Large intestine (tissue), 3 donors: ENCODE data around the gene CKS1B. TPM values are rescaled to one million over a fixed set of nuclear protein-coding genes. Genes with fewer than 3 reads are reported as not detected.
A peak's percentile ranks its signal among the peaks of the same experiment; 100 is the strongest.

Source experiments
- DNase-seq, 2 donors: peaks; one replicate each; pipeline versions ENCODE4 v3.0.0 to v3.0.0-alpha.2; 2013
- H3K27ac ChIP-seq: one replicate; pipeline ENCODE4 v1.5.1; 2013; ENCODE audit warnings: low read length
- H3K27me3 ChIP-seq: 2 replicates; pipeline ENCODE4 v1.6.1; 2013; ENCODE audit warnings: low read length; ENCODE audit not compliant: control insufficient read depth, insufficient read depth
- H3K36me3 ChIP-seq: 2 replicates; pipeline ENCODE4 v1.6.1; 2013; ENCODE audit warnings: low read length; ENCODE audit not compliant: control insufficient read depth, insufficient read depth
- H3K4me1 ChIP-seq: one replicate; pipeline ENCODE4 v1.6.1; 2013; ENCODE audit warnings: low read length; ENCODE audit not compliant: control insufficient read depth, insufficient read depth
- H3K4me3 ChIP-seq: one replicate; pipeline ENCODE4 v1.5.1; 2013; ENCODE audit warnings: low read length
- H3K9me3 ChIP-seq: one replicate; pipeline ENCODE4 v1.6.1; 2013; ENCODE audit warnings: mild to moderate bottlenecking, low read depth, low read length, moderate library complexity; ENCODE audit not compliant: control insufficient read depth
- WGBS: methylation state at CpG from one replicate; pipeline ENCODE4 v1.1.5; 2013; ENCODE audit warnings: low lambda C conversion rate; ENCODE audit not compliant: insufficient coverage; 5-methylcytosine and 5-hydroxymethylcytosine counted together
- polyA plus RNA-seq: library from polyadenylated mRNA; unstranded; fragments of 120-200 nt; gene quantifications from one replicate; pipeline ENCODE4 v1.2.1, GENCODE V29; 2013

CKS1B gene
- polyA plus RNA-seq, 1 donor, result 65.6 TPM

GRCh38 chr1:154963643-154964042 is 10.8 kb upstream of the CKS1B start:
- no peaks in the 10 kb centered on the region for H3K27me3 ChIP-seq
- H3K4me3 ChIP-seq, result no peak overlapping the region
- 20% methylated on average over 1 of the region's 8 CpGs for WGBS
- peaks cover 16% of the 10 kb centered on the region for H3K4me1 ChIP-seq
- peaks cover 68% of the 10 kb centered on the region for H3K36me3 ChIP-seq
- DNase-seq, result no peak
- no peak overlapping the region for H3K27ac ChIP-seq
- peaks cover 2% of the 10 kb centered on the region for H3K9me3 ChIP-seq

DNA sequence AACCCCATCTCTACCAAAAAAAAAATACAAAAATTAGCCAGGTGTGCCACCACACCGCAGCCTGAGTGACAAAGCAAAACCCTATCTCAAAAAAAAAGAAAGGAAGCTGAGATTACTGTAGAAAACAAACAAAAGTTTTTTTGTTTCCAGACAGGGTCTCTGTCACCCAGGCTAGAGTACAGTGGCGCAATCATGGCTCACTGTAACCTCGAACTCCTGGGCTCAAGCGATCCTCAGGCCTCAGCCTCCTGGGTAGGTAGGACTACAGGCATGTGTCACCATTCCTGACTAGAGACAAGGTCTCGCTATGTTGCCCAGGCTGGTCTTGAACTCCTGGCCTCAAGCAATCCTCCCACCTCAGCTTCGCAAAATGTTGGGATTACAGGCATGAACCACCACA is 10.1 kb upstream of the CKS1B start:
- peaks cover 68% of the 10 kb centered on the region for H3K36me3 ChIP-seq
- no peak for DNase-seq

DNA sequence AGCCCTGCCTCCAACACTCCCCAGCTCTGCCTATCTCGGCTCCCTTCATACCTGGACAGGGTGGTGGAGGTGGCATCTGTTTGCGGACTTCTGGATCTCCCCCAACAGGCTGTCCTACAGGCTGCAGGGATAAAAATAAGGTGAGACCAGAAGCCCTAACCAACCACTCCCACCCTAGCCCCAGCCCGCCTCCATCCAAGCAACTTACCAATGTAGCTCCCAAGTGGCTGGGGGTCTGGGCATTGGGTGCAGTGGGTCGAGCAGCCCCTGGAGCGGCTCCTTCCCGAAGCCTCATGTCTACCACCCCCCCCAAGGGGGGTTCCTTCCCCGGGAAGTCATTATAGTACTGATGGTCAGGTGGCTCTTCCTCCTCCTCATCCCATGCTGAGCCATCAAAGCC is 8.4 kb upstream of the CKS1B start:
- H3K4me3 ChIP-seq, result no peak overlapping the region
- no CpG with 5 or more reads among the region's 7 CpGs for WGBS
- H3K27me3 ChIP-seq, result no peaks in the 10 kb centered on the region
- no peak for DNase-seq
- H3K4me1 ChIP-seq, result peaks cover 23% of the 10 kb centered on the region
- peaks cover 2% of the 10 kb centered on the region for H3K9me3 ChIP-seq
- no peak overlapping the region for H3K27ac ChIP-seq
- H3K36me3 ChIP-seq, result peaks cover 69% of the 10 kb centered on the region

More for the DNA sequence above, 10.1 kb upstream of the CKS1B start:
- 100% methylated on average over 1 of the region's 6 CpGs for WGBS
- H3K9me3 ChIP-seq, result peaks cover 2% of the 10 kb centered on the region
- peaks cover 16% of the 10 kb centered on the region for H3K4me1 ChIP-seq
- H3K4me3 ChIP-seq, result no peak overlapping the region
- H3K27ac ChIP-seq, result no peak overlapping the region
- no peaks in the 10 kb centered on the region for H3K27me3 ChIP-seq

GRCh38 chr1:154967331-154967950 is 7.0 kb upstream of the CKS1B start:
- no peak for DNase-seq
- no peak overlapping the region for H3K27ac ChIP-seq
- no CpG with 5 or more reads among the region's 5 CpGs for WGBS

DNA sequence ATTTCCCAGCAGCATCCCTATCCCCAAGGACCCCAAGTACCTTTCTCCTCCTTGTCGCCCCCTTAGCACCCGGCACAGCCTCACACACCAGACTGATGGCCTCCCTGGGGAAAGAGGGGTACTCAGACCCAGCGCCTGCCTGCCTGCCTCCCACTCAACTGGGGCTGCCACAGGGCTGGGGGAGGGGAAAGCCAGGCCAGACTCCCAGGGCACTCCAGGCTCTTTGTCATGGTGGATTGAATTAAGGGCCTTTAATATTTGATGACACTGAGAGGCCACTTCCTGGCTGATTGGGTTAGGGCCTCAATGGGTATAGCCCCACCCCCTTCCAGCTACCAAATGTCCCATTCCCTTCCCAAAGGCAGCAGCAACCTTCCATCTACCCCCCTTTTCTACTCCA is 5.8 kb upstream of the CKS1B start:
- peaks cover 60% of the 10 kb centered on the region for H3K36me3 ChIP-seq
- no peaks in the 10 kb centered on the region for H3K27me3 ChIP-seq
- peaks cover 30% of the 10 kb centered on the region for H3K4me1 ChIP-seq
- H3K4me3 ChIP-seq, result peak overlapping the region; percentile 6
- H3K27ac ChIP-seq, result no peak overlapping the region
- DNase-seq, result no peak
- H3K9me3 ChIP-seq, result no peaks in the 10 kb centered on the region
- WGBS, result no CpG with 5 or more reads among the region's 3 CpGs

More at GRCh38 chr1:154967331-154967950, 7.0 kb upstream of the CKS1B start:
- no peak overlapping the region for H3K4me3 ChIP-seq
- peaks cover 69% of the 10 kb centered on the region for H3K36me3 ChIP-seq
- H3K9me3 ChIP-seq, result no peaks in the 10 kb centered on the region
- H3K27me3 ChIP-seq, result no peaks in the 10 kb centered on the region
- peaks cover 30% of the 10 kb centered on the region for H3K4me1 ChIP-seq

- Histone ChIP-seq H3K4me1 (peaks cover 30% of the 10 kb centered on the region), H3K4me3 (peak overlapping the region; percentile 6), H3K27me3 (no peaks in the 10 kb centered on the region), H3K27ac (no peak overlapping the region), H3K9me3 (no peaks in the 10 kb centered on the region), H3K36me3 (peaks cover 55% of the 10 kb centered on the region)
- no CpG with 5 or more reads among the region's 5 CpGs for WGBS
- no peak for DNase-seq
These were observed 5.2 kb upstream of the CKS1B start for GRCh38 chr1:154969246-154969645.

DNA sequence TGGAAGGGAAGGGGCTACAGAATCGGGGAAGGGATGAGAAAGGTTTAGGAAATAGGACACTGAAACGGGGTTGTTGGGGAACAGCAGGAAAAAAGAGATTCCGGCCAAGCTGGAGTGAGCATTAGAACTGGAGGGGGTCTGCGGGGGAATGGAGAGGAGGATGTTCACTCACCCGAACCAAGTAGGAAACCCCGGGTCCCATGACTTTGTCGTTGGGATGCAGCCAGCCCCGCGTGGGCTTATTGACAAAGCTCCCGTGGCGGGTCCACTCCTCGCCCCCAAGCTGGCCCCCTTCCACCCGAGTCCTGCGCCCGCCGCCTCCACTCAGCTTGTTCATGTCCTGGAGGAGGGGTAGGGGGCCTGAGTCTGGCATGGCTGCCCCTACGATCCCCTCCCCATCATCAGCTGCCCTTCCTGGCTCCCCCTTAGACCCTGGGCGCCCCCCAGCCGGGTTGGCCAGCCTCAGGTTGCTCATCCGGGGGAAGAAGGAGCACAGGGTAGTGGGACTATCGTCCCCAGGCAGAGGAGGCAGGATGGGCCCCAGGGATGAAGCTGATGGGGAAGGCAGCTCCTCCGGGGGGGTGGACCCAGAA is 4.5 kb upstream of the CKS1B start:
- no peaks in the 10 kb centered on the region for H3K27me3 ChIP-seq
- H3K27ac ChIP-seq, result peak overlapping the region; percentile 70
- H3K4me1 ChIP-seq, result peaks cover 30% of the 10 kb centered on the region
- 80% methylated on average over 1 of the region's 22 CpGs for WGBS
- no peak for DNase-seq
- peaks cover 48% of the 10 kb centered on the region for H3K36me3 ChIP-seq
- H3K4me3 ChIP-seq, result peak overlapping the region; percentile 33
- no peaks in the 10 kb centered on the region for H3K9me3 ChIP-seq

DNA sequence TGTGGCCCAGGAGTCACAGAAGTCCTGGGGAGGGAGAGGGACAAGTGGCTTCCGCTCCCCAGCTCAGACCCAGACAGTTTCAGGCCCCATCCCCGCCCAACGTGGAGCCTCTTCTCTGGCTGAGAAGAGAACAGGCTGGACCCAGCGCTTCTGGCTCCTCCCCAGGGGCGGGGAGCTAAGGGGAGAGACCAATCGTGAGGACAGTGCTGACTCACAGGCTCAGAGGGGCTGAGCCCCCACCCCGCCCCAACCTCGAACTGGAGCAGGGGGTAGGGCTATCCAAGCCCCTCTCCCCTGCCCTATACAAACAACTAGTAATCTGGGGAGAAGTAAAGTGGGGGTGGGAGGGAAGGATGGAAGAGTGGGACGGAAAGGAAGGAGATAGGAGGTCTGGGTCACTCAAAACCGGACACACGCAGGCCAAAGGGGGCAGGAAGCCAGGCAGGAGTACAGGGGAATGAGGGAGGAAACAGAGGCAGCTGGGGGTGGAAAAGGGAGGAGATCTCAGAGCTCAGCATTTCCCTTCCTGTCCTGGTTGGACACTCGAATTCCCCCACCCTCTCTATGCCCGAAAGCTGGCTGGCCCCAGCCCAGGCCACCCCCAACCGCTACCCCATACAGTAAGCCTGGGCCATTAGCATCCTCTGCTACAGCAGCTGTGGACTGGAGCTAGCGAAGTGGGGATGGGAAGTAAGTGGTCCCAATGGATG is 3.7 kb upstream of the CKS1B start, which contains the start of gene SHC1:
SHC1 (minus strand) TSS at position 117 of the 710 bp plus-strand sequence. CDS start 221 bp downstream, outside the sequence.
- Histone ChIP-seq H3K4me1 (peaks cover 30% of the 10 kb centered on the region), H3K27ac (peak within 1 kb of the TSS; percentile 70), H3K9me3 (no peaks in the 10 kb centered on the region), H3K27me3 (no peaks in the 10 kb centered on the region), H3K4me3 (peak within 1 kb of the TSS; percentile 33), H3K36me3 (peaks cover 41% of the 10 kb centered on the region)
- DNase-seq, result peak; percentile 84 to 85
- 24% methylated on average over 3 of the region's 15 CpGs for WGBS

DNA sequence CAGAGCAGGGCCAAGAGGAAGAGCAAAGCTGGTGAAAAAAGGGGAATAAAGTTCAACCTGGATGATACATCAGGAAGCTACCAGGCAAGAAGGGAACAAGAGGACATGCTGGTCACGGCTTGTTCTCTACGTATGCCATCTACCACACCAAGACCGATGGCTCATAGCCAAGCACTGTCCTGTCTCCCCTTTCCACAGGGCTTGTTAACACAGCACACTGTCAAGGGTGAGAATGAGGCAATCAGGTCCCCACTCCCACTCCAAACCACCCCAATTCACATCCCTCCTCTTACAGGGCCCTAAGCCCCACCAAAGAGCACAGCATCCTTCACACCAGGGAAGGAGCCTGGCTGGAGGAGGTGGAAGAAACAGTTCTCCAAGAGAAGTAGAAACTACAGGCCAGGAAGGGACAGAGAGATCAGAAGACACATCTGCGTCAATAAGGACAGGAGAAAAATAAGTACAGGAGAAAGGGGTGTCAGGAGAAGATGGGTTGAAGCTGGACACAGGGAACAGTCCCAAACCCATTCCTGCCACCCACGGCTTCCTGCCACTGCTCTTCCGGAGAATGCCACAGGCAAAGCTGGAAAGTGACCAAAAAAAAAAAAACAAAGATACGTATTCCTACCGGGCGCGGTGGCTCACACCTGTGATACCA is 3.0 kb upstream of the CKS1B start:
- no CpG with 5 or more reads among the region's 10 CpGs for WGBS

GRCh38 chr1:154972213-154972516 is 2.3 kb upstream of the CKS1B start:
- peaks cover 27% of the 10 kb centered on the region for H3K36me3 ChIP-seq
- no peaks in the 10 kb centered on the region for H3K27me3 ChIP-seq
- no peak overlapping the region for H3K4me3 ChIP-seq
- WGBS, result 60% methylated on average over 1 of the region's 3 CpGs
- H3K4me1 ChIP-seq, result peaks cover 38% of the 10 kb centered on the region
- no peaks in the 10 kb centered on the region for H3K9me3 ChIP-seq
- no peak for DNase-seq
- H3K27ac ChIP-seq, result peak overlapping the region; percentile 100

More for the DNA sequence above, 3.0 kb upstream of the CKS1B start:
- Histone ChIP-seq H3K36me3 (peaks cover 34% of the 10 kb centered on the region), H3K27ac (peak overlapping the region; percentile 70), H3K4me1 (peaks cover 33% of the 10 kb centered on the region), H3K27me3 (no peaks in the 10 kb centered on the region), H3K9me3 (no peaks in the 10 kb centered on the region), H3K4me3 (peak overlapping the region; percentile 33)
- no peak for DNase-seq
